ENCODE results near the gene LGR4.

DNA sequence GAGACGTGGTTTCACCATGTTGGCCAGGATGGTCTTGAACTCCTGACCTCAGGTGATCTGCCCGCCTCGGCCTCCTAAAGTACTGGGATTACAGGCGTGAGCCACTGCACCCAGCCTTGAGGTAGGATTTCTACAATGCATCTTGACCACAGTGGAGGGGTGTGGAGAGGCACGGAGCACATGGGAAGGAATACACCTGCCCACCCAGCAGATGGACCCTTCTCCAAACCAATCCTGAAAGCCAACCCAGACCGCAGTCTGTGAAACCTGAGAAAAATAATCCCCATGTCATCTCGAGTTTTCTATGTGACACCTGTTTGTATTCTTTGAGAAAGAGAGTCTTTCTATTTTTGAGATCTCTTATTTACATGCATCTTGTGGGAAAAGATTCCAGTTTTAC lies 32.5 kb downstream of the LGR4 start:
- TF ChIP-seq, protein P1, sequence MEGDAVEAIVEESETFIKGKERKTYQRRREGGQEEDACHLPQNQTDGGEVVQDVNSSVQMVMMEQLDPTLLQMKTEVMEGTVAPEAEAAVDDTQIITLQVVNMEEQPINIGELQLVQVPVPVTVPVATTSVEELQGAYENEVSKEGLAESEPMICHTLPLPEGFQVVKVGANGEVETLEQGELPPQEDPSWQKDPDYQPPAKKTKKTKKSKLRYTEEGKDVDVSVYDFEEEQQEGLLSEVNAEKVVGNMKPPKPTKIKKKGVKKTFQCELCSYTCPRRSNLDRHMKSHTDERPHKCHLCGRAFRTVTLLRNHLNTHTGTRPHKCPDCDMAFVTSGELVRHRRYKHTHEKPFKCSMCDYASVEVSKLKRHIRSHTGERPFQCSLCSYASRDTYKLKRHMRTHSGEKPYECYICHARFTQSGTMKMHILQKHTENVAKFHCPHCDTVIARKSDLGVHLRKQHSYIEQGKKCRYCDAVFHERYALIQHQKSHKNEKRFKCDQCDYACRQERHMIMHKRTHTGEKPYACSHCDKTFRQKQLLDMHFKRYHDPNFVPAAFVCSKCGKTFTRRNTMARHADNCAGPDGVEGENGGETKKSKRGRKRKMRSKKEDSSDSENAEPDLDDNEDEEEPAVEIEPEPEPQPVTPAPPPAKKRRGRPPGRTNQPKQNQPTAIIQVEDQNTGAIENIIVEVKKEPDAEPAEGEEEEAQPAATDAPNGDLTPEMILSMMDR (IDR thresholded peaks at IDR 0.05), result no peak
- TF ChIP-seq EP300 (IDR thresholded peaks at IDR 0.05) (no peak), POLR2A (IDR thresholded peaks at IDR 0.05) (no peak)

All from tibial nerve (tissue), 4 donors.